ENCODE results near the gene TBC1D16. TPM values are rescaled to one million over a fixed set of nuclear protein-coding genes. Genes with fewer than 3 reads are reported as not detected.

TBC1D16 gene
- total and polyA plus RNA-seq, 4 donors: 7.3 to 48.5 (median 16.5) TPM

- Histone ChIP-seq H3K9me3 (ENCODE audit: control insufficient read depth in 4 of 4, insufficient read depth in 3 of 4, low read length in 3 of 4) (no peaks in the 10 kb centered on the region), H3K9ac (ENCODE audit: insufficient read depth in 1 of 2, low read length in 2 of 2) (no peak overlapping the region), H3K4me3 (no peak overlapping the region), H3K4me1 (ENCODE audit: control insufficient read depth in 5 of 5, insufficient read depth in 5 of 5, low read length in 5 of 5) (peaks cover 0 to 69% (median 28%) of the 10 kb centered on the region in 5 donors), H3K27ac (ENCODE audit: low read depth in 1 of 2, low read length in 1 of 2) (no peak overlapping the region), H3K36me3 (ENCODE audit: control insufficient read depth in 4 of 4, insufficient read depth in 4 of 4, low read length in 4 of 4) (no peaks in the 10 kb centered on the region), H3K27me3 (ENCODE audit: control insufficient read depth in 3 of 3, insufficient read depth in 3 of 3, low read length in 2 of 3) (no peaks in the 10 kb centered on the region)
- WGBS, 2 donors: 34 to 42% methylated on average over 24 to 30 of the region's 30 CpGs
- DNase-seq (peak; percentile 77 to 88 (median 87)), ATAC-seq (ENCODE audit: insufficient read depth, low FRiP score) (peak; percentile 80)
- TF ChIP-seq CTCF (IDR thresholded peaks at IDR 0.05; ENCODE audit: control extremely low read depth, extremely low read depth): peak; percentile 46
These were observed 44.3 kb downstream of the TBC1D16 start for GRCh38 chr17:79991140-79991923.

DNA sequence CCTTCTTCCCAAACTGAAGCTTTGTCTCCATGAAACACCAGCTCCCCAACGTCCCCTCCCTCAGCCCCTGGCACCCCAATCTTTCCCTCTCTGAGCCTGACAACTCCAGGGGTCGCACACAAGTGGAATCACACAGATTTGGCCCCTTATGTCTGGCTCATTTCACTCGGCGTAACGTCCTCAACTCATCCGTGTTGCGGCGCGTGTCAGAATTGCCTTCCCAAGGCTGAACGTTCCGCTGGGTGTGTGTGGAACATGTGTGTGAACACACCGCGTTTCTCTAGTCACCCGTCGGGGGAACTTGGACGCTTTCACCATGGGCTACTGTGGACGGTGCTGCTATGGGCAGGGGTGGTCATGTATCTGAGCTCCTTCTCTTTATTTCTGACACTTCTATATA, 45.0 kb downstream of the TBC1D16 start:
- no peaks in the 10 kb centered on the region for H3K36me3 ChIP-seq (ENCODE audit: control insufficient read depth in 4 of 4, insufficient read depth in 4 of 4, low read length in 4 of 4)
- no peaks in the 10 kb centered on the region for H3K27me3 ChIP-seq (ENCODE audit: control insufficient read depth in 3 of 3, insufficient read depth in 3 of 3, low read length in 2 of 3)
- TF ChIP-seq CTCF (IDR thresholded peaks at IDR 0.05; ENCODE audit: control extremely low read depth, extremely low read depth): no peak
- DNase-seq (no peak), ATAC-seq (ENCODE audit: insufficient read depth, low FRiP score) (no peak)
- H3K27ac ChIP-seq (ENCODE audit: low read depth in 1 of 2, low read length in 1 of 2): no peak overlapping the region
- H3K4me3 ChIP-seq: no peak overlapping the region
- WGBS, 2 donors: 93 to 95% methylated on average over 17 of the region's 17 CpGs
- no peaks in the 10 kb centered on the region for H3K9me3 ChIP-seq (ENCODE audit: control insufficient read depth in 4 of 4, insufficient read depth in 3 of 4, low read length in 3 of 4)
- peaks cover 0 to 75% (median 28%) of the 10 kb centered on the region in 5 donors for H3K4me1 ChIP-seq (ENCODE audit: control insufficient read depth in 5 of 5, insufficient read depth in 5 of 5, low read length in 5 of 5)
- no peak overlapping the region for H3K9ac ChIP-seq (ENCODE audit: insufficient read depth in 1 of 2, low read length in 2 of 2)

DNA sequence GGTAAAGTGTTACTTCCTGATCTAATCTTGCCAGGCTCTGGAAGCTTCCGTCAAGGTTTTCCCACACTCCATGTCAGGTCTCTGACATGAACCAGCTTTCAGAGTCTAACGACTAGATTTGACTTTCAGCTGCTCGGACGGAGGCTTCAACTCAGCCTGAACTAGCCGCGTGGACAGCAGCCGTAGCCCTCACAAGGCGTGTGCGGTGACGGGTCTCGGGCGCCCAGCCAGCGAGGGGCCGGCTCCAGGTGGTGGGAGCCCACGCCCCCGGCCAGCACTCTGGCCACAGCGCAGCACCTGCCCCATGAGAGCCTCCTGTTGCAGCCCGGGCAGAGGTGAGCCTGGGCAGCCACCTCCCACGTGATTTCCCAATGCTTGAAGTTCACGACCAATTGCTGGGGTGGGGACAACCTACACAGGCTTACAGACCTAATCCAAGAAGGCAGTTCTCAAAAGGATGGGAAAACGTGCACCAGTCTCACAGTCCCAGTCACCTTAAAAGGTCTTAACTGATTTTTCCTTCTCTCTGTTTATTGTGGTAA, 45.5 kb downstream of the TBC1D16 start:
- no peaks in the 10 kb centered on the region for H3K9me3 ChIP-seq (ENCODE audit: control insufficient read depth in 4 of 4, insufficient read depth in 3 of 4, low read length in 3 of 4)
- DNase-seq (no peak), ATAC-seq (ENCODE audit: insufficient read depth, low FRiP score) (no peak)
- no peaks in the 10 kb centered on the region for H3K36me3 ChIP-seq (ENCODE audit: control insufficient read depth in 4 of 4, insufficient read depth in 4 of 4, low read length in 4 of 4)
- TF ChIP-seq CTCF (IDR thresholded peaks at IDR 0.05; ENCODE audit: control extremely low read depth, extremely low read depth): no peak
- H3K9ac ChIP-seq (ENCODE audit: insufficient read depth in 1 of 2, low read length in 2 of 2): no peak overlapping the region
- H3K27me3 ChIP-seq (ENCODE audit: control insufficient read depth in 3 of 3, insufficient read depth in 3 of 3, low read length in 2 of 3): no peaks in the 10 kb centered on the region
- no peak overlapping the region for H3K4me3 ChIP-seq
- no peak overlapping the region for H3K27ac ChIP-seq (ENCODE audit: low read depth in 1 of 2, low read length in 1 of 2)
- H3K4me1 ChIP-seq (ENCODE audit: control insufficient read depth in 5 of 5, insufficient read depth in 5 of 5, low read length in 5 of 5): peaks cover 0 to 75% (median 28%) of the 10 kb centered on the region in 5 donors
- 79 to 85% methylated on average over 21 of the region's 21 CpGs for WGBS, 2 donors

Data from lung (tissue), 12 donors.